Stimulated activated CD8-positive, alpha-beta memory T cell treated with anti-CD3 and anti-CD28 coated beads, Interleukin-4, amount 100 ng/mL, for 24 hours (primary cell): Measurements from ENCODE around the gene DNTT.
"Not testable (repeated sequence)": the region's sequence is repeated elsewhere in the genome, so short reads cannot be mapped to it uniquely, and the experiment has no call there.

ENCODE experiments used
- DNase-seq: peaks from one replicate; pipeline ENCODE4 v3.0.0-alpha.2; 2020; ENCODE audit warnings: low read depth

DNTT gene

DNA sequence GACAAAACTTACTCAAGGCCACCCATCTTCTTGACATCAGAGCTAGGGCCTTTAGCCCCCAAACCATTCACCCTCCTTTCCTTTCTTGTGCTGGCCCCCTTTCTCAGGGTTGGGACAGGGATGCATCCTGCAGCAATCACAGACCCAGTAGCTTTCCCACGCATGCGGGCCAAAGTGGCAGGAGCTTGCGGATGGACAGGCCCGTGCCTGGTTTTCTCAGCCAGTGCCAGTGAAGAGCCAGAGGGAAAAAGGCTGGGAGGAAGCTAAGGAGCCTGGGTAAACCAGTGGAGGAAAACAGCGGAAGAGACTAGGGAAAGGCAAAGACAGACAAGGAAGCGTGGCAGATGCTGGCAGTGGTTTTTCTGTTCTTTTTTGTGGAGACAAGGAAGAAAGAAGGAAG, 27.8 kb upstream of the DNTT start:
- no peak for DNase-seq

DNA sequence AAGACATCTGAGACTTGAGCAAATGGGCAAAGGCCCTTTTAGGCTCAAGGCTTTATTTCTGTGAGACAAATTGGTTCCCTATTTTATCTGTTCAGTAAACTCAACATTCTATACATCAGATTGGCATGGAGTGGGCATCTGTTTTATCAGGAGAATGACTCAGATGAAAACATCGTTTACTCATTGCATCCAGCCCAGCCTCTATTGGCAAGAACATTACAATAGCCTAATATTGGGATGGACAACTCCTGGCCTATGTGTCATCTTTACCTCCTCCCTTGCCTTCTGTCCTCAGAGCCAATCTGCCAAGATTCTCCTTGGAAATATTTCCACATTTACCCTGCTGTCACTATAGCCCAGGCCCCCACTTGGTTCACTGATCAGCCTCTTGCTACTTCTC, 27.4 kb upstream of the DNTT start:
- no peak for DNase-seq

DNA sequence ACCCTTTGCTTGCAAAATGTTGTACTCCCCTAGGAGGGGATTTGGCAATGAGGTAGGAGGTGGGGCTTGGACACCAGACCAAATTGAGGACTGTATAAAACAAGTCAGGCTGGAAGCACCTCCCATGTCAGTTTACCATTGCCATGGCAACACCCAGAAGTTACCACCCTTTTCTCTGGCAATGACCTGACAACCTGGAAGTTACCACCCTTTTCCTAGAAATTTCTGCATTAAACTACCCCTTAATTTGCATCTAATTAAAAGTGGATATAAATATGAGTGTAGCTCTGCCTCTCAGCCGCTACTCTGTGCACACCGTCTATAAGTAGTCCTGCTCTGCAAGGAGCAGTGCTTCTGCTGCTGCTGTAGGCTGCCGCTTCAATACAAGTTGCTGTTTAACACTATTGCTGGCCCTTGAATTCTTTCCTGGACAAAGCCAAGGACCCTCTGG, 25.0 kb upstream of the DNTT start:
- no peak for DNase-seq

DNA sequence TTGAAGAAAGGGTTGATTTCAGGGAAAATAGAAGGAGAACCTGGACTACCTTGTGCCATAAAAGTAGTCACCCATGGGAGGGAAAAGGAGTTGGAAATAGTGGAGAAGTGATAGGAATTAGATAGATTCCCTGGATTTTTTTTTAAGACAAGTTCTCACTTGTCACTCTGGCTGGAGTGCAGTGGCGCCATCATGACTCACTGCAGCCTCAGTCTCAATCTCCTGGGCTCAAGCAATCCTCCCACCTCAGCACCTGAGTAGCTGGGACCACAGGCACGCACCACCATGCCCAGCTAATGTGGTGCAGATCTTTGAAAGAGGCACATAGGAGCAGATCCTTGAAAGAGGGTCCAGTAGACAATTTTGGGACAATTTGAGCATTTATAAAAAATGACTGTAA, 23.4 kb upstream of the DNTT start:
- DNase-seq = no peak

DNA sequence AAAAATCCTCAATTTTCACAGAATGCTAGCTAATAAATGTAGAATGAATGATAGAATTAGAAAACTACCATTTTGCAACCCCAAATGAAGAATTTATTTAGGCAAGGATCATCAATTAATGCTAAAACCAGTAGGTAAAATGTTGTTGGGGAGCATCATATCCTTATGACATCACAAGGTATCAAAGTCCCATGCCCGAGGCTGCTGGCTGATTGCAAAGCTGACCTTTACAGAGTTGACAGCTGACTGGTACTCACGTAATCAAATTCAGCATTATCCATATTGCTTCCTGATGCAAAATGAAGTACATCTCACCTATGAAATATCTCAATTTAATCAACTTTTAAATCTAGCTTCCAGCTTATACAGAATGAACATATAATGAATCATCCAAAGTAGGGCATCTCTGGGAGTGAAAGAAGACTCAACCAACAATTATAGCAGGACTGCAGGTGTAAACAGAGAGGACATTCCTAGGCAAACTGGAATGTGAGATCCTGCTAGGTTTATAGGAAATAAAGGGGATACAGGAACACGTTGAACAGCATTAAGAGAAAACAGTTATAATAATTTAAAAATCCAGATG, 22.7 kb upstream of the DNTT start:
- DNase-seq = no peak

DNA sequence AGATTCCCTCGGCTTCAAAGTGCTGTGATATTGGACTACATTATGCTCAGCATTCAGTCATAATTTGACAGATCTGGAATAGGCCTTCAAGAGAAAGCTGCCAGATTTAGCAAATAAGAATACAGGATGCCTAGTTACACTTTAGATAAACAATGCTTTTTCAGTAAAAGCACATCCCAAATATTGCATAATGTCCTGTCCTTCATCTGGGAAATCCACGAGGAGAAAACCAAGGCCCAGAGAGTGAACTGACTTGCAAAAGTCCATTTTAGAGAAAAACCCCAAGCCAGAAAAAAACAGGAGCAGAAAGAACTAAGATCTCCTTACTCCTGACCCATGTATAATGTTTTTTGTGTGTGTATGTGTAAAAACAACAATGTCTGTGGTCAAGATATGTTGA, 20.9 kb upstream of the DNTT start:
- DNase-seq = no peak

DNA sequence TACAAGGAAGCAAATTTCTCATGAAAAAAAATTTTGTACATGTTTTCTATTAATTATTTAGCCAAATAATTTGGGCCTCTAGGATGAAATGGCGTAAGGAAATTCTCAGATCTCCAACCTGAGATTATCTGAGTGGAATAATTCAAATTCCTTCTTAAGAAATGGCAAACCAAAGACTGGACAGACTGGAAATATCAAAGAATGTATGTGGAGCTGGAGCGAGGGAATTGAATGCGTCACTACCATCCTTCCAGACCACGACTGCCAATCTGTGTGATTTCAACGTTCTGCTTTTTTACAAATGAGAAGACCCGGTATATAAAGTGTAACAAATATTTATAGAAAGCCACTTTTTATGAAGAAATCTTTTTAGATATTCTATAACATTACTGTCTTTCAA, 20.5 kb upstream of the DNTT start:
- no peak for DNase-seq

DNA sequence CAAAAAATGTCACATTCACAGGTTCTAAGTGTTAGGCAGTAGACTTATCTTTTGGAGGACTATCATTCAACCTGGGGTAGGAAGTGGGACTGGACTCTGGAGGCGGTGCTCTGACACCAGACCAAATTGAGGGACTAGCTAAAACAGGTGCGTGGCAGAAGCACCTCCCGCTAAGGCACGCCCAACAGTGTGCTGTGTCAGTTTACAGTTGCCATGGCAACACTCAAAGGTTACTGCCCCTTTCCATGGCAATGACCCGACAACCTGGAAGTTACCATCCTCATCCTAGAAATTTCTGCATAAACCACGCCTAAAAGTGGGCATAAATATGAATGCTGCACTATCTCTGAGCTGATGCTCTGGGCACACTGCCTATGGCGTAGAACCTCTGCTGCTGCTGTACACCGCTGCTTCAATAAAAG, 18.9 kb upstream of the DNTT start:
- DNase-seq = no peak

DNA sequence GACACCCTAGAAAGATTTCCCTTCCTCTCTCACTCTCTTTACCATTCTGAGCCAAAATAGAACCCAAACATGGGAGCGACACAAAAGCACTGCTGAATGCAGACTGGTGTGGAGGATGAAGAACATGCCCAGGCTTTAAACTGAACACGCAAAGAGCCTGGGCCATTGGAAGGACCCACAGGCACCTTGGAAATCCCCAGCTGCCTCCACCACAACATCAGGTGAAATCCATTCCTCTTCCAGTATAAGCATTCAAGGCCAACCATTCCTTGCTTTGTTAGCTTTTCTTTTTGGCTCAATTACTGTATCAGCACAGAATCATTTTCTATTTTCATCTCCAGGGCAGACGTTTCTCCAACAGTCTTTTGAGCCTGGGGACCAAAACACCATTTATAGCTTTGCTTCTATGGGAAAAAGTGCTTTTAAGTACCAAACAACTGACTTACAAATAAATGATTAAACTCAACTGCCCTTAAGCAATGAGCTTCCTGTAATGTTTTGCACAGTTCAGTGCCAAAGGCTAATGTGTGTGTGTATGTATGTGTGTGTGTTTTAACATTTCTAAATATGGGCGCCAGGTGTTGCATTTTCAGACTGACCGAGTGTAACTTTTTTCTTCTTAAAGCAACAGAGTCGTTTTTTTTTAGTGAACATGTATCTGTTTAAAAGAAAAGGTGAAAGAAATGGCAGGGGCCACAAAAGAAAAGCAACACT, 16.7 kb upstream of the DNTT start:
- DNase-seq = no peak

DNA sequence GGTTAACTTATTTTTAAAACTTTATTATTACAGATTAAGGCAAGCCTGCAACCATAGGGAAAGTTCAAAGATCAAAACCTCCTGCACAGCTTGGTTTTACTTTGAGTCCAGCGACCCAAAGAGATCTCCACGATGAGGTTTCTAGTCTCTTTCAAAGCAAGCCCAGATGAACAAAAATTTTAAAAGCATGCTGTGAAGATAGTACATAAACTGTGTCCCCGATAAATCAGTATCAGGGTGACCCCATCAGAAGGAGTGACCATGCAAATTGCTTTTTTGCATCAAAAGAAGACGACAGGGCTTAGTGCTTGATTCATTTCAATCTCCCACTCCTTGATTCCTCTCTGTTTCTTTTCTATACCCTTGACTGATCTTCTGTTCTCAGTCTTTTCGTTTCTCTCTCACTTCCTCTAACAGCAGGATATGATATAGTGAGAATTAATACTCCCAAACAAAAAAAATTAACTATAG, 16.0 kb upstream of the DNTT start:
- no peak for DNase-seq

DNA sequence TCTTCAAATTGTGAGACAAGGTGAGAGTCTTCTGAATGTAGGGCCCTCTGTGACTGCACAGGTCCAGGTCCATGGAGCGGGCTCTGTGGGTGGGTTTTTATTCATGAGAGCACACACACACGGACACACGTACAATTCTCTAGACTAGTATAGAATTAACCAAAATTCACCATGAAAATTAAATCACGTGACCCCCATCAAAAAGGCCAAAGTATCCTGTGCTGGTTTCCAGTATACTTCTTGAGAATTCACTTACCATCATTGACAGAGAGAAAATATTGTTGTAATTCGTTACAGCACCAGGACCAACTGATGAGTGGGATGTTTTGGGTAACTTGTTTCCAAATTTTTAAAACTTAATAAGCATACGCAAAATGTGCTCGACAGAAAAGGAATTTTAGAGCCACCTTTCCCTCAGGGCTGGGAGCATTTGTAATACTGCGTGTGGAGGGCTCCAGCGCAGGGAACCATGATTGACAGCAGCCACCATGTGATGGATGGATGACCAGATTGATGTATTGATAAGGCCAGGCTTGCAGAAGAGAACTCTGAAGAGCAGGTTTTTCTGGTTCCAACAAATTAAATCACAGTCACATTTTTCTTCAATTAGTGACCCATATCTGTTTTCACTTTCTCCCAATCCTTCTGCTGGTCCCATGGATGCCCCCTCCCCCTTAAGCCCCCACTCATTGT, 14.9 kb upstream of the DNTT start:
- no peak for DNase-seq

DNA sequence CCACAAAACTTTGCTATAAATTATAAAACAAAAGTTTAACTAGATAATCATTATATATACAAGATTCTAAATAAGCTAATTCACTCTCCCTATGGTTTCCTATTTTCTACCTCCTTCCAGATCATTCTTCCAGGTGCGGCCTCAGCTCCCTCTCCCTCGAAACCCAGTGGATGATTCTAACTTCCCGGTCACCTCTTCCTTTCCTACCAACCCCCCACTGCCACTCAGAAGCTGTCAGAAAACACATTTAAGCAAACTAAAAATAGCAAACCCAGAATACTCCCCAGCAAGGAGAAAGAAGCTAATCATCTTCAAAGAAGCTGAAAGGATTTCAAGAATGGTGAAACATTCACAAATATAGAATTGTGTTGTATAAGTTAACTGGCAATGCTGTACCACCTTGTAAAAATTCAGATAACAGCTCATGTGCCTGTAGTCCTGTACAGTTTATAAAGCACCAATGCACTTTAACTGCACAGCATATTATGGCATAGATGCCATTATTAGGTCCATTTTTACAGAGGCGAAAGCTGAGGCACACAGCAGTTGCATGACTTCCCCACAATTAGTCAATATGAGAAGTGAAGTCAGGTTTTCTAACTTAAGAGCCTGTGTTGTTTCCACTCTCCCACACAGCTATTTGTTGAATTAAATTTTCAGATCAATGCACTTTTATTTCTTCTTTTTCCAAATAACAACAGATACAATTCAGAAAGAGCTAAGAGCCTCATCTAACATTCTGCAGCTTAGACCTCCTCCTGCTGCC, 13.7 kb upstream of the DNTT start:
- no peak for DNase-seq

DNA sequence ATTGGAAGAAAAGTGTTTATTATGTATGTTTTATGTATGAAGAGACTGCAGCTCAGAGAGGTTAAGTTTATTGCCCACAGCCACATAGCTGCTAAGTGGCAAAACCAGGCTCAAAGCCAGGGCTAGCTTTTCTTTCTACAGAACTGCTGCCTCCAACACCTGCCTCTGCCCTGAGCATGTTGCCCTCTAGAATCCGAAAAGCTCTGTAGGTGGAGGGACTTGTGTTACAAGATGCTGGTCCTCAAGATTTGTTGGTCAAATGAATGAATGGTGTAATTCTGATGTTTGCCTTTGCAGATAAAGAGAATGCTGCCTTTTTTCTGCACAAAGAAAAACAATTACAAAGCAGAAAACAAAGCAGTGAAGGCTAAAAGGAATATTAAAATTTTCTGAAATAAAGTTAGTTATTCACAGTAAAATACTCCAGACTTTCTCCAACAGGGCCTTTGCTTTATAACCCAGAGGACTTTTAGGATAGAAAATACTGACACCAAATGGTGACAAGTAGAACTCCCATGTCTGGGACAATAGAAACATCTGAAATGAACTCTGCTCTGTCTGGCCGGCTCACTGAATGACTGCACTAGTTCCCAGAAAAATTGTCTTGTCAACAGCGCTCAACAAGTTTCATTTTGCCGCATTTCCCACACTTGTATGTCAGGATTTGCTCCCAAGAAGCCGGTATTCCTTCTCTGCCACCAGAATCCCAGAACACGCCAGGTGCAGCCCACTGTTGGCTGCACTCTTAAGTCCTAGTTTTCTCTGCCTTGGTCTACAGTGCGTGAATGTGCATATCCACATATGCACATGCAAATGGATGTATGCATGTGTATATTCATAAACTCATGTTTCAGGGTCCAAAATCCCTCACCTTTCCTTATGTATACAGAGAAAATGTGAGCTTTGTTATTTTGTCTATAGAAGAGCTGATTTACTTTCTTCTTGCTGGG, 11.0 kb upstream of the DNTT start:
- no peak for DNase-seq

DNA sequence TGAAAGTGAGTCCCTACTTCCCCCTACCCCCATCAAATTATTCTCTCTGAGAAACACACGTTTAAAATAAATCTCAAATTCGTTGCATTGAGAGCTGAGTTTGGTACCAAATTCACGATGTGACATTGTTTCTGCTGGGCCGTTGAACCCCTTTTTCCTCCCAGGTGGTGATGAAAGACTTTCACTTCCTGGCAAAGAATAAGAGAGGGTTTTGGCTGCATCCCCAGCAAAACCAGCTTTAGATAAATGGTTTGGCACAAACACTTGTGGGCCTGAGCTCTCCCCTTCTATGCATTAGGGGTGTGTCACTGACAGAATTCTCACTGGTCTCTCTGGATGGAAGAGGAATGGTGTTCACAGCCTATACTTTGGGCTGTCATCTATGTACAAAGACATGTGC, 8.8 kb upstream of the DNTT start:
- no peak for DNase-seq

DNA sequence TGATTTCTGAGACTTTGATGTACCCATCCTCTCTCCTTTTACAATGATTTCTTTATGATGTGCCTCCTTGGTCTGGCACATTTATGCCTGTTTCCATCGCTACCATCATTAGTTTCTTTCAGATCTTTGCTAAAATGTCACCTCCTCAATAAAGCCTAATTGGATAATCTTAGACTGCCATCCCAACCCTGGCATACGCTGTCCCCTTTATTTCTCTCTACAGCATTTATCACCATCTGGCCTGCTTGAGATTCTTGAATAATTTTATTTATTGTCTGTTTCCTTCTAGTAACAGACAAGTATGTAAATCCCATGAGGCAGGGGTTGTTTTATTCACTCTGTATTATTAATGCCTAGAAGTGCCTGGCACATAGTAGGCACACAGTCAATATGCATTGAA, 6.7 kb upstream of the DNTT start:
- DNase-seq = no peak

DNA sequence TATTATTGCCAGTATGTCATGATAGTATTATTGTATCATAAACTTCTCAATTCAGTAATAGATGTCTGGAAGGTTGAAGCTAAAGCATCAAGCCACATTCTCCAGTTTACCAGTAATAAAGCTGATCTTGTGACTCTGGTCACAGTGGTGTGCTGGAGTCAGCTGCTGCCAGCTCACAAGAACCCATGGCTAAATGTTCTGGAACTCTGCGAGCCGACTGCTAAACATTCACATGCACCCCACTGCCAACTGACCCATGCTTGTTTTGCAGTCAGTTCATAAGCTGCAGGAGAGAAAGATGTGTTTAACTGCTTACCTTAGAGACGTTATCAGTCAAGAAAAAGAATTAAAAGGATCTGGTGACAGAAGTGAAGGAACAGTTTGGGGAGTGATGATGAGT, 5.9 kb upstream of the DNTT start:
- no peak for DNase-seq

DNA sequence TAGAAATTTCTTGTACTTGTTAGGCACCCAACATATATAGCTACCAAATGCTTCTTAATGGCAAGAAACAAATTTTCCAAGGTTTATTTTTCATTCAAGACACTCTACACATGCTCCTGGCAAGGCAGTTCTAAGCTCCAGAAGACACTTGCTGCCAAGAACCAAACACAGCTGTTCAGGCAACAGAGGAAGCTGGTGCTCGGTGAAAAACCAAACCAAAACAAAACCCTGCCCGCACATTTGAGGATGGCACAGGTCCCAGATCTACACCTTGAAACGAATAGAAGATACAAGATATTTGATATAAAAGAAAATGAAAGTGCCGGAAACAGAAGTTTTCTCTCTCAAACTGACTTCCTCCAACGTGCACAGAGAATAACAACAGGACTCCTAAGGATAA, 4.9 kb upstream of the DNTT start:
- no peak for DNase-seq

DNA sequence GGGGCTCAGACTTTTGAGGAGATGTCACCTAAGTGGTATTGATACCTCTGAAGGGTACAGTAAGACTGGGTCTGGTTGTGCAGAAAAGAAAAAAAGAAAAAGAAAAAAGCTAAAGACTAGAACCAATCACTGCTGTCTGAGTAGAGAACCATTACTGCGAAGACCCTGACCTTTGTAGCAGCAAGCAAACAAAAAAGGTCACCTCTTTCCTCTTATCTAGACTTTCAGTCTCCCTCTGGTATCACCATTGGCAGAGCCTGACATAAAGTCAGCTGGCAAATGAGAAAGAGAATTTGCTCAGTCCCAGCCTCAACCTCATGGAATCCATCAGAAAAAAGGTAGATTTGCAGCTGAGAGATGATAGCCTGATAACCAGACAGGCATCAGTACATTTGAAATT, 2.6 kb upstream of the DNTT start:
- no peak for DNase-seq

DNA sequence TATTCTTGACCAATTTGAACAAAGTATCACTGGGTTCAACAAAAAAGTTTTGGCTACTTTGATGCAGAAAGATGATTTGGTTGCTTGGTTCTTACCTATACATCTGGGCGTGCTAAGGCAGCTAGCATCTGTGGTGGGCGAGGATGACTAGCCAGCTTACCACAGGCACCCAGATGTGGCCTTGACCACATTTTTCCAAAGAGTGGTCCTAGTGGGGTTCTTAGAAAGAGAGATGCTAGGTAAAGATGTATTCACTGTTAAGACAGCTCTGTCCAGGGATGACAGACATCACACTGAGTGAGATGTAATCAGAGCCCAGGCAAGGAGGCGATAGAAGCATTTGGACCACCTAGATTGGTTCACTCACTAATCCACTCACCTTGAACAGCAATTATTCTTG, 785 bp downstream of the DNTT start:
- DNase-seq = no peak

DNA sequence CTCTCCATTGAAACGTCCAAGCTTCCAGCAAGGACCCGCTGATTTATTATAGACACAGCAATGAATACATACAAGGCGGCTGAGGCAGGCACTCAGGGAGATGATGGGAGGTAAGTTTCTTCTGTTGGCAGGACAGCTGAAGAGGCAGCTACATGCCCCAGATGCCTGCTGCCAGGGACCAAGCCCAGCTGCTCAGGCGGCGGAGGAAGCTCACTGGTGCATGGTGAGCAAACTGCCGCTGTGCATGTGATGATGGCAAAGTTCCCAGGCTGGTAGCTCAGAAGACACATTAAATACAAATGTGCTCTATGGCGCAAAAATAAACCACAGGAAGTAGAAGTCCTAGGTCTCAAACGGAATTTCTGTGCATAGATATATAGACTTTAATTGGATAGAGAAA, 2.3 kb downstream of the DNTT start:
- no peak for DNase-seq

DNA sequence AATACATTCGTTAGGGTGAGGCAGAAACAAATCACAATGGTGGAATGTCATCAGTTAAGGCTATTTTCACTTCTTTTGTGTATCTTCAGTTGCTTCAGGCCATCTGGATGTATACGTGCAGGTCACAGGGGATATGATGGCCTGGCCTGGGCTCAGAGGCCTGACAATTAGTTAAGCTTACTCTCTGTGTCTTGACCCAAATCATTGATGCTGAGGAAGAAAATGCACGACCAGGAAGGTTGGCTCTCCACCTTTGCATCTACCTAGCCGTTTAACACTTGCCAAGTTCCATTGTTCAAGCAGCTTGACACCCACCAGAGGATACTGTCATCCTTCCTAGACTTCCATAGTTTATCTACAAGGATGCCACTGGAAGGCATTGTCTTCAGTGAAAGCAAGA, 4.6 kb downstream of the DNTT start:
- not testable (repeated sequence) for DNase-seq
